HG03439 (cell line): ENCODE results near the gene ZSCAN16.
A peak's percentile ranks its signal among the peaks of the same experiment; 100 is the strongest.
"Not testable (repeated sequence)": the region's sequence is repeated elsewhere in the genome, so short reads cannot be mapped to it uniquely, and the experiment has no call there.

Experiments
- ATAC-seq: cut with Tn5 transposase; IDR thresholded peaks from one replicate; pipeline ENCODE4 v1.9.1; 2021; ENCODE audit warnings: mild to moderate bottlenecking, moderate library complexity; ENCODE audit not compliant: unreplicated experiment

Gene ZSCAN16

GRCh38 chr6:28124350-28124970, at the start of gene ZSCAN16:
TSS of gene ZSCAN16 (plus strand) at chr6:28124609. CDS start at chr6:28125444, 835 bp downstream.
- ATAC-seq = peak; percentile 91

- ATAC-seq = no peak
Observed at GRCh38 chr6:28078050-28078449, 46.4 kb upstream of the ZSCAN16 start.

GRCh38 chr6:28078836-28079235, 45.6 kb upstream of the ZSCAN16 start:
- ATAC-seq = no peak

GRCh38 chr6:28080381-28080630, 44.1 kb upstream of the ZSCAN16 start, which contains the start of gene ZNF165:
TSS of gene ZNF165 (plus strand) at chr6:28080568. CDS start at chr6:28085481, 4,913 bp downstream.
- peak; percentile 14 for ATAC-seq

GRCh38 chr6:28080631-28081485, 43.6 kb upstream of the ZSCAN16 start:
- ATAC-seq = peak; percentile 80

- ATAC-seq = peak; percentile 33
Observed at GRCh38 chr6:28081486-28081751, 43.0 kb upstream of the ZSCAN16 start.

- no peak for ATAC-seq
Observed at GRCh38 chr6:28082939-28083338, 41.5 kb upstream of the ZSCAN16 start.

GRCh38 chr6:28089054-28089453, 35.4 kb upstream of the ZSCAN16 start:
- ATAC-seq = no peak

- no peak for ATAC-seq
Observed at GRCh38 chr6:28090917-28091586, 33.4 kb upstream of the ZSCAN16 start.

- ATAC-seq = not testable (repeated sequence)
Observed at GRCh38 chr6:28102222-28102621, 22.2 kb upstream of the ZSCAN16 start.

GRCh38 chr6:28102699-28103098, 21.7 kb upstream of the ZSCAN16 start:
- not testable (repeated sequence) for ATAC-seq

- peak; percentile 100 for ATAC-seq
Observed at GRCh38 chr6:28104392-28105244, 19.8 kb upstream of the ZSCAN16 start.

- peak; percentile 10 for ATAC-seq
Observed at GRCh38 chr6:28105245-28105639, 19.2 kb upstream of the ZSCAN16 start.

GRCh38 chr6:28107506-28107905, 16.9 kb upstream of the ZSCAN16 start:
- ATAC-seq = no peak

- ATAC-seq = no peak
Observed at GRCh38 chr6:28111964-28112363, 12.4 kb upstream of the ZSCAN16 start.

GRCh38 chr6:28115799-28116198, 8.6 kb upstream of the ZSCAN16 start:
- no peak for ATAC-seq

- no peak for ATAC-seq
Observed at GRCh38 chr6:28117386-28118050, 6.9 kb upstream of the ZSCAN16 start.

GRCh38 chr6:28118217-28118616, 6.2 kb upstream of the ZSCAN16 start:
- no peak for ATAC-seq

- no peak for ATAC-seq
Observed at GRCh38 chr6:28121876-28122275, 2.5 kb upstream of the ZSCAN16 start.

- ATAC-seq = not testable (repeated sequence)
Observed at GRCh38 chr6:28122283-28122682, 2.1 kb upstream of the ZSCAN16 start.

- ATAC-seq = peak; percentile 9
Observed at GRCh38 chr6:28124971-28125353, 553 bp downstream of the ZSCAN16 start.
